HG03139 (cell line): Measurements from ENCODE around the gene ZNF557.

Experiments used
- ATAC-seq: cut with Tn5 transposase; IDR thresholded peaks from one replicate; pipeline ENCODE4 v1.9.1; 2021; ENCODE audit not compliant: unreplicated experiment

Gene ZNF557

GRCh38 chr19:7124782-7125181 lies 55.3 kb downstream of the ZNF557 start:
- ATAC-seq = no peak

- ATAC-seq = no peak
Observed at GRCh38 chr19:7125221-7125620, 55.7 kb downstream of the ZNF557 start.

DNA sequence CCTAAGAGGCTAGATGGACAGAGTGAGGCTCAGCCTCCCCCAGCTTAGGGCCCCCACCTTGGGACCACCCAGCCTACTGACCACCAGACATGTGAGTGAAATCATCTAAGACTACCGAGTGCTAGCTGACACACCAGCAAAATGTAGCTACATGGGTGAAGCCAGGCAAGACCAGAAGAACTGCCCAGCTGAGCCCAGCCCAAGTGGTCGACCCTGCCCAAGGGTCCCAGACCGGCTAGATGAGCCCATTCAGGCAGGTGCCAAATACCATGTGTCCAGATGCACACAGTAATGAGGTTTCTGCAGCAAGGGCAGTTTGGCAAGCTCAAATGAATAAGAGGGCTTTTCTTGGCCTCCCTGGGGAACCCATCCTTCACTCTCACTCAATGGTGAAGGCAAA lies 56.6 kb downstream of the ZNF557 start:
- ATAC-seq = no peak

GRCh38 chr19:7130043-7130442 lies 60.5 kb downstream of the ZNF557 start:
- ATAC-seq = no peak

- no peak for ATAC-seq
Observed at GRCh38 chr19:7132054-7132453, 62.6 kb downstream of the ZNF557 start.

DNA sequence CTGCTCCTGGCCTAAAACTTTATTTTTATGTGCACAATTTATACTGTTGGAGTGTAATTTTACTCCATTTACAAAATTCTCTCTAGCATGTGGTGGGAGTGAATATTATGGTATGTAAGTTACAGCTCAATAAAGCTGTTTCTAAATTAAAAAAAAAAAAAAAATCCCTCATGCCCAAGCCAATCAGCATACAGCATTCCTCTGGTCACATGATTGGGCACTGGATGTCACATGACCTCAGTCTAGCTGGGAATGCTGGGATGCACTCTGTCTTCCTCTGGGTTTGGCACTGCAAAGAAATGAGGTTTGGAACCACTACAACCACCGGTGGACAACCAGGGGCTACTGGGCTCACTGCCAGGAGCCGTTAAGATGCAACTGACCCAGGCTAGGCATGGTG lies 67.6 kb downstream of the ZNF557 start:
- no peak for ATAC-seq
